CD4-positive, alpha-beta T cell treated with Interferon gamma for 1 hour (primary cell): Measurements from ENCODE around the gene ARHGAP26.
A peak's percentile ranks its signal among the peaks of the same experiment; 100 is the strongest.

Experiments used
- DNase-seq: peaks from one replicate; pipeline ENCODE4 v3.0.0-alpha.2; 2020

Gene ARHGAP26

GRCh38 chr5:142789206-142789605 lies 19.0 kb downstream of the ARHGAP26 start:
- DNase-seq: no peak

DNA sequence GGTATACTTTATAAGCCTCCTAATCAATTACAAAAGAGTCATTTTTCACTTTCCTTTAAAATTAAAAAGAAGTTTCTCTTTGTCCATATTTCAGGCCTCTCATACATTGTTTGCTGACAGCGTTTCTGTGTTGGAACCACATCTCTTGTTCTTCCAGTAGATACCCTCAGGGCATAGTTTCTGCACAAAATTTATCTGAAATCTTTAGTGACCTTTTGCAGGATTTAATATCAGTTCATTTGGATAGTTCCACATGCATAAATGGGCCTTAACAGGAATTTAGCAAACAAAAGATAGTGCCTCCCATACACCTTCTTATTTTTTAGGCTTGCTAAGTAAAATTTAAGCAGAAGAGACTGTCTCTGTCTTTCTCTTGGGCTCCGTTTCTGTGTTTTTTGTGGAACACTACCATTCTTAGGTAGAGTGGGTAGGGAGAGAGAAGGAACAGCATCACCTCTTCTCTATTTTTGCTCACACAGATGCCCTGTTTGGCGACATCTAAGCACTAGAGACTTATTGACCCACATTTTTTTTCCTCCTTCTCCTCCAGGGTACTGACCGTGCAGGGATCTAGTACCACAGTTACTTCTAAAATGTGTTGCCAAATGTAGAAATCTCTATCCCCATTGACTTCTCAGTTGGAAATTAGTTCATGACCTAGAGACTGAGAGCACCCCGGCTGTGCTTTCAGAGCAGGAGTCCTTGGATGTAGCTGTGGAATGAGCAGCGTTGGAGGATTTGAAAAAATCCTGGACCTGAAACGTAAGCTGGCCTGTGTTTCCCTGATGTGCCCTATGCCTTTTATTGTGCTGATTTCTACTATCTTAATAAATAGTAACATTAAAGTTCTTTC lies 22.1 kb downstream of the ARHGAP26 start:
- no peak for DNase-seq

- DNase-seq: no peak
Measured at GRCh38 chr5:142792865-142793232, 22.7 kb downstream of the ARHGAP26 start.

DNA sequence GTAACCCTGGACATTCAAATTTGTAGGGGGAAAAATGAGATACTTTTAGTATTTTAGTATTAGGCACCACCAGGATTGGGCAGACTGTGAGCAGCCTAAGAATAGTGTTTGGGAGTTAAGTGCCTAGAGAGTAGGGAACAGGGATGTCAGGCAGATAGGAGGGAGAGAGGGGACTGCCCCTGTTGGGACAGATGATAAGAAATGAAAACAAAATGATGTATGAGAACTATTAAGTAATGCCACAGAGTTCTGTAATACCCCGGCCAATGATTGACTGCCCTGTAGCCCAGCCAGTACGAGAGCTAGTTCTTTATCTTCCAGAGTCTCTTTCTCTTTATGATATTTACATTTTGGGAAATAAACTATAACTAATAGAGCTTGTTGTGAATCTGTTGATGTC lies 24.4 kb downstream of the ARHGAP26 start:
- DNase-seq: no peak

GRCh38 chr5:142795251-142795650 lies 25.1 kb downstream of the ARHGAP26 start:
- DNase-seq: no peak

- DNase-seq: no peak
Measured at GRCh38 chr5:142796492-142797109, 26.4 kb downstream of the ARHGAP26 start.

- DNase-seq: no peak
Measured at GRCh38 chr5:142797420-142797819, 27.2 kb downstream of the ARHGAP26 start.

GRCh38 chr5:142798099-142798770 lies 28.1 kb downstream of the ARHGAP26 start:
- DNase-seq: peak; percentile 72

DNA sequence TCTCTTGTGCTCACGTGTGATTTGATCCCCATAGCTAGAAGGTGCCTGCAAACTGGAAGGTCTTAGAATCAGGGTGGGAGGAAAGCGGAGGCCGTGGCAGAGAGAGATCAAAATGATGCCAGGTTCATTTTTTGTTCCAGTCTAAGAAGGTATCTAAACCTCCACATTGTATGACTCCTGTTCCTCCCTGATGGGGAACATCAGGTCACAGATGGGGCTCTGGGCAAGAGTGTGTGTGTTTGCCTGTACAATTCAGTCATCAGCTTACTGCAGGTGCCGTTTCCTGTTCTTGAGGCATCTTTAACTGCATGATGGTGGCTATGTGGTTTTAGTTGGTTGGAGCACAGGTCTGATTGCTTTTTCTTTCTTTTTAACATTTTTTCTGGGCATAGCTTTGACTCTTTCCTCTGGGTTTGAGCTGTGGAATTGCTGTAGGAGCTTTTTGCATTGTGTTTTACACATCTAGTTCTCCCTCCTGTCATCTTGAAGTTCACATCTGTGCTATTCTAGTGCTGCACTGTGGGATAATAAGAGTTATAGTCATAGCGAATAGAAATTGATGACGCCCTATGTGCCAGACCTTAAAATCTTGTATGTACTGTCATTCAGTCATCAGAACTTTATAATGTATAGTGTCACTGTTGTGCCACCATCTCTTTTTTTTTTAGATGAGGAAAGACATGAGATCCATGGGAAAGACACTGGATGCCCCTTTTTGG lies 30.8 kb downstream of the ARHGAP26 start:
- peak; percentile 43 for DNase-seq

GRCh38 chr5:142801495-142801871 lies 31.3 kb downstream of the ARHGAP26 start:
- no peak for DNase-seq

GRCh38 chr5:142803428-142804125 lies 33.4 kb downstream of the ARHGAP26 start:
- DNase-seq: peak; percentile 67

DNA sequence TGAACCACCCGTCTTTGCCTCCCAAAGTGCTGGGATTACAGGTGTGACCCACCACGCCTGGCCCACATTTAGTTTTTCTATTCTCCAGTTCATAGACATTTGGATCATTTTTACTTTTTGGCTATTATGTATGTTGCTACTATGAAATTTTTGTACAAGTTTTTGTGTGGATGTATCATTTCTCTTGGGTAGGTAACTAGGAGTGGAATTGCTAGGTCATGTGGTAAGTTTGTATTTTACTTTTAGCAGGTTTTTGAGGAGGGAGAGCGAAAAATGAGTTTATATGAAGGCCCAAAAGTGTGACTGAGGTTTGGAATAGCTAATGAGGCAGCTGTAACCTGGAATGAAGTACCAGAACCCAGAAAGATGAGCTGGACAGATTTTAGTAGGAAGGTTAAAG lies 35.2 kb downstream of the ARHGAP26 start:
- DNase-seq: no peak

GRCh38 chr5:142806841-142807267 lies 36.7 kb downstream of the ARHGAP26 start:
- DNase-seq: no peak

GRCh38 chr5:142807372-142807911 lies 37.3 kb downstream of the ARHGAP26 start:
- DNase-seq: no peak

DNA sequence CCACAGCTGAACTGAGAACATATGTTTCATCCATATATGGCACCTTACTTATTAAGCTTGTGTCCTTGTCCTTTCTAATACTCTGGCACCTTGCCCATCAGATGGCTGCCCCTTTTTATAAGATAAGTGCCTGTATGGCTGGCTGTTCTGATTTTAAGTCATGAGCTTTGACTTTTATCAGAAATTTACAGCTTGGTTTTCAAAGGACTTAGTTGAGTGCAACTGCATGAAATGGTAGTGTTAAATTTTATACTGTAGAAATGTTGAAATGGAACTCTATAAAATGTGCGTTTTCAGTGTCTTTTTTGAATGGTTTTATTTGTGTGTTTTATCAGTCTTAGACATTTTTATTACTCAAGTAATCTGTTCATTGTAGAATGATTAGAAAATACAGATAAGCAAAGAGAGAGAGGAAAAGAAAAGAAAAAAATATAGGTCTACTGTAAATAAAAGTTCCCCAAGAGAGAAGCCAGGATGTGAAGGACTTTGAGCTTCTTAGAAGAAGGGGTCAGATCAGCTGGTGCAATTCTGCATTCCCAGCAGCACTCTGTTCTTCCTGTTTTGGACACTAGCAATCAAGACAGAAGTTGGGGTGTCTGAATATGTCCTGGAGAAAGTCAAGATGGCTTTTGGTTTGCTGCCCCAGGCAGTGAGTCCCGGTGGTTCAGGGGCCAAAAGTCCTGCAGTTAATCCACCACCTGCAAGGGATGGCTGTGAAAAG lies 38.9 kb downstream of the ARHGAP26 start:
- no peak for DNase-seq

DNA sequence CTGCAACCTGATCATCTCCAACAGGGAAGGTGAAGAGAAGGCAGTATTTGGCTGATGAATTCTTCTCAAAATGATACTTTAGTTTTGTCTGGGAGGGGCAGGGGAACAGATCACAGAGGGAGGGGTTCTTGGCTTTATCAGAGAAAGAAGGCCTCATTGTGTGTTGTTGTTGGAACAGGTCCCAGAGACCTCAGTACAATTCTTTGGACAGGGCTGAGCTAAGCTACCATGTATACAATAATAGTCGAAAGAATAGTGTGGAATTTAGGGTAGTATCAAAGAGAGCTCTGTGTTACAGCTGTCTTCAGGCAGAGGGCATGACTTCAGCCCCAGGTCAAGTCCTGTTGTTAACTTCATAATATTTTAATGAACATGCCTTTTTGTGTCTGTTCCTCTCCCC lies 39.9 kb downstream of the ARHGAP26 start:
- no peak for DNase-seq

GRCh38 chr5:142810743-142811290 lies 40.6 kb downstream of the ARHGAP26 start:
- DNase-seq: no peak

DNA sequence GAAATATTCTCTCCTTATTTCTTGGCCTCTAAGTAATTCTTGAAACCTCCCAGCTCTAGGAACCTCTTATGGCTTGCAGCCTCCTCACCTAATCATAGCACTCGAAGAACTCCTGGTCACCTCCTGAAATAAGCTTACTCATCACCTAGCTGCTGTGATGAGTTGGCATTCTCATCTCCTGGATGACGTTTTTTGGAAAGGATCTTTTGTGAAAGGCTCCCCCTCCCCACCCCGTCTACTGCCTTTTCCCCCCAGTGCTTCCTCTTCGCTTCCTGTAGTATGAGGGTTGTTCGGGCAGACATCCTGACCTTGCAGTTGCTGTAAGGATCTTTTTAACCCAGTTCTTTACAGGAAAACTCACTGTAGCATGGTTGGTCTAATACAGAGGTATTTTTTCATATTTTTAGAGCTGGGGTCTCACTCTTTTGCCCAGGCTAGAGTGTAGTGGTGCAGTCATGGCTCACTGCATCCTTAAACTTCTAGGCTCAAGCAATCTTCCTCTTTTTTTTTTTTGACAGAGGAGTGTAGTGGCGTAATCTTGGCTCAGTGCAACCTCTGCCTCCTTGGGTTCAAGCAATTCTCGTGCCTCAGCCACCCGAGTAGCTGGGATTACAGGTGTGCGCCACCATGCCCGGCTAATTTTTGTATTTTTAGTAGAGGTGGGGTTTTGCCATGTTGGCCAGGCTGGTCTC lies 41.8 kb downstream of the ARHGAP26 start:
- DNase-seq: no peak

DNA sequence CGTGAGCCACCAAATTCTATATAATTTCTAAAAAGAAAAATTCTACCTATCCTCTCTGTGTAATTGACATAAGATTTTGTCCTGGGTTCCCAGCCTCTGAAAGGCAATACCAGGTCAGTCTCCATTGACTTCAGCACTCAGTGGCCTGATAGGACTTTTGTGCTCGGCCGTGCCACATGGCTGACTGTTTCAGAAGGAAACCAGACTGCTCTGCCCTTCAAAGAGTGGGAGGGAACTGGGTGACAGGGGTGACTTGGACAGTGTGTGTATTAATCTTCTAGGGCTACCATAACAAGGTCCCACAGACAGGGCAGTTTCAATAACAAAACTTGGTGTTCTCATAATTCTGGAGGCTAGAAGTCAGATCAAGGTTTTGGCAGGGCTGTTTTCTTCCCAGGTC lies 43.0 kb downstream of the ARHGAP26 start:
- DNase-seq: no peak

DNA sequence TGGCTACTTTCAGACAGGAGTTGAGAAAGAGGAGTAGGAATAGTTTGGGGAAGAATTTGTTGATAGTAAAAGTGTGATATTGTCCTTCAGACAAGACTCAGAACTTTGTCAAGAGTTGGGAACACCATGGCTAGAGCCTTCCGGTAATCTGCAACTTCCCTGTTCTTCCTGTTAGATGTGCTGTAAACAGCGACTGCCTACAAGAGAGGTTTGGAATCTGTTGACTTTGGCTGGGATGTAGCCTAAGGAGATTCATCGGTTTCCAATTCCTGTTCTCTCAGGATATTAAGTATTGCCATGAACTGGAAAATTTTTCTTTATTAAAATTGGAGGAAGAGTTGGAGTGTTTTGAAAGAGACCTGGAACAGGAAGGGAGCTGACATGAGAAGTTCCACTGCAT lies 43.9 kb downstream of the ARHGAP26 start:
- DNase-seq: no peak

GRCh38 chr5:142815469-142815868 lies 45.3 kb downstream of the ARHGAP26 start:
- no peak for DNase-seq
